Liver (tissue), 9 donors: ENCODE measurements around the gene UGT1A8. TPM values are rescaled to one million over a fixed set of nuclear protein-coding genes. Genes with fewer than 3 reads are reported as not detected.

Source experiments
- DNase-seq: peaks from one replicate; pipeline ENCODE4 v3.0.0-alpha.2; 2017; ENCODE audit warnings: low spot score
- H3K27ac ChIP-seq, 2 donors: one replicate each; pipeline ENCODE4 v1.7.0; 2013; ENCODE audit warnings: inconsistent platforms in 2 of 2, low read length in 2 of 2, control low read depth in 1 of 2, low read depth in 1 of 2, mild to moderate bottlenecking in 1 of 2
- H3K27me3 ChIP-seq, 4 donors: one replicate each; pipeline versions ENCODE4 v1.6.1 to v1.7.0; 2013; ENCODE audit warnings: low read length in 3 of 4, inconsistent platforms in 1 of 4, mild to moderate bottlenecking in 1 of 4, moderate library complexity in 1 of 4; ENCODE audit not compliant: control insufficient read depth in 4 of 4, insufficient read depth in 4 of 4
- H3K36me3 ChIP-seq, 4 donors: one replicate each; pipeline versions ENCODE4 v1.6.1 to v1.7.0; 2013; ENCODE audit warnings: low read length in 3 of 4, mild to moderate bottlenecking in 3 of 4, low read depth in 1 of 4, moderate library complexity in 1 of 4; ENCODE audit not compliant: control insufficient read depth in 4 of 4, insufficient read depth in 3 of 4
- H3K4me1 ChIP-seq, 4 donors: one replicate each; pipeline versions ENCODE4 v1.6.1 to v1.7.0; 2013; ENCODE audit warnings: low read length in 3 of 4, mild to moderate bottlenecking in 3 of 4, moderate library complexity in 1 of 4; ENCODE audit not compliant: control insufficient read depth in 4 of 4, insufficient read depth in 4 of 4
- H3K4me3 ChIP-seq, 3 donors: one replicate each; pipeline versions ENCODE4 v1.6.1 to v1.7.0; 2013; ENCODE audit warnings: low read length in 3 of 3, control low read depth in 1 of 3, low read depth in 1 of 3, mild to moderate bottlenecking in 1 of 3
- H3K9ac ChIP-seq, 2 donors: one replicate each; pipeline ENCODE4 v1.7.0; 2013; ENCODE audit warnings: low read length in 2 of 2, mild to moderate bottlenecking in 2 of 2, moderate library complexity in 2 of 2, control low read depth in 1 of 2, low read depth in 1 of 2
- H3K9me3 ChIP-seq, 4 donors: one replicate each; pipeline versions ENCODE4 v1.6.1 to v1.7.0; 2013; ENCODE audit warnings: low read length in 3 of 4; ENCODE audit not compliant: control insufficient read depth in 4 of 4
- CTCF ChIP-seq: fragments of 150-350 bp; IDR thresholded peaks from 2 replicates; pipeline ENCODE4 v1.5.1; 2017; ENCODE audit warnings: improper control_type of control experiment, low read depth, low read length; ENCODE audit not compliant: missing input control
- EGR1 ChIP-seq, 2 donors: IDR thresholded peaks; 2 replicates each; pipeline ENCODE4 v1.6.1; 2016 to 2018; ENCODE audit warnings: antibody characterized with exemption in 2 of 2, low read depth in 2 of 2
- FOXA2 ChIP-seq: IDR thresholded peaks from 2 replicates; pipeline ENCODE4 v1.6.1; 2016; ENCODE audit warnings: antibody characterized with exemption
- GABPA ChIP-seq, 2 donors: IDR thresholded peaks in 1 of 2; conservative IDR thresholded peaks in 1 of 2; 2 replicates each; pipeline ENCODE4 v1.6.1; 2016; ENCODE audit warnings: antibody characterized with exemption in 2 of 2, mild to moderate bottlenecking in 1 of 2, moderate library complexity in 1 of 2
- HNF4A ChIP-seq, 2 donors: conservative IDR thresholded peaks; 2 replicates each; pipeline ENCODE4 v1.6.1; 2016; ENCODE audit warnings: antibody characterized with exemption in 2 of 2, mild to moderate bottlenecking in 2 of 2
- HNF4G ChIP-seq: IDR thresholded peaks from 2 replicates; pipeline ENCODE4 v1.6.1; 2016; ENCODE audit warnings: antibody characterized with exemption
- JUND ChIP-seq, 2 donors: IDR thresholded peaks; 2 replicates each; pipeline ENCODE4 v1.6.1; 2016; ENCODE audit warnings: antibody characterized with exemption in 2 of 2
- MAX ChIP-seq: IDR thresholded peaks from 2 replicates; pipeline ENCODE4 v1.6.1; 2016; ENCODE audit warnings: antibody characterized with exemption
- NR2F2 ChIP-seq: IDR thresholded peaks from 2 replicates; pipeline ENCODE4 v1.6.1; 2016; ENCODE audit warnings: antibody characterized with exemption
- RAD21 ChIP-seq, 2 donors: IDR thresholded peaks; 2 replicates each; pipeline ENCODE4 v1.6.1; 2016; ENCODE audit warnings: antibody characterized with exemption in 2 of 2, mild to moderate bottlenecking in 2 of 2
- SP1 ChIP-seq: IDR thresholded peaks from 2 replicates; pipeline ENCODE4 v1.6.1; 2018; ENCODE audit warnings: antibody characterized with exemption, mild to moderate bottlenecking
- TAF1 ChIP-seq: conservative IDR thresholded peaks from 2 replicates; pipeline ENCODE4 v1.6.1; 2016; ENCODE audit warnings: antibody characterized with exemption, mild to moderate bottlenecking
- YY1 ChIP-seq: IDR thresholded peaks from 2 replicates; pipeline ENCODE4 v1.6.1; 2016; ENCODE audit warnings: antibody characterized with exemption, mild to moderate bottlenecking
- WGBS: extraction: QIAGEN DNeasy Blood & Tissue Kit; methylation state at CpG from one replicate; pipeline ENCODE4 v1.1.7; 2013; 5-methylcytosine and 5-hydroxymethylcytosine counted together
- polyA plus RNA-seq, 2 donors: library from polyadenylated mRNA; stranded (reverse) in 1 of 2; unstranded in 1 of 2; fragments of 200-250 nt in 1 of 2; fragments of >200 nt in 1 of 2; fragmentation: Nextera tagmentation in 1 of 2; extraction: Ambion mirVana in 1 of 2; gene quantifications; one replicate each; pipeline versions ENCODE4 v1.2.1 to v1.2.3, GENCODE V29; 2013 to 2015
- total RNA-seq, 2 donors: library from RNA; depleted of rRNA; stranded (reverse); fragments of >200 nt; gene quantifications; one replicate each; pipeline ENCODE4 v1.2.3, GENCODE V29; 2014
- TF ChIP-seq, protein P1 (sequence below): IDR thresholded peaks from 2 replicates; pipeline ENCODE4 v1.6.1; 2016; ENCODE audit warnings: antibody characterized with exemption, mild to moderate bottlenecking
- donor health status: healthy.
- donor health status: healthy.
- donor health status: healthy.
- donor health status: healthy.
- donor health status: healthy.

UGT1A8 gene
- total and polyA plus RNA-seq, 4 donors: 0.17 to 0.51 (median 0.48) TPM; not detected in 1

DNA sequence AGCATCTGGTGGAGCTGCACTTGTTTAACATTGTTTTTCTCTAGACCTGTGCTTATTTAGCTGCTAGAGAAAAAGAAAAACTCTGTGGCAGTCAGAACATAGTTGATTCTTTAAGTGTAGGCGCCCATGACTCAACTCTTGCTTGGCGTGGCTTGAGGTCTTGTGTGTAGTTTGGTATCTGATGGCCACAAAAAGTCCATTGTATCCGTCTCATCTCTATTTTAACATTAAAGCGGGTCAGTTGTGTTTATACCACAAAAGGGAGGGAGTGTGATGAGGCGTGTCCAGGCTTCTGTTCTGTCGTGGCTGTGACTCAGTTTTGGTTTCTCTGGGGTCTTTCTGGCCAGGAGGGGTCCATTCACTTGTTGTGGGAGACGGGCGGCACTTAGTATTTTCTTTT lies 24.2 kb upstream of the UGT1A8 start:
- WGBS: 88% methylated on average over 8 of the region's 8 CpGs
- TF ChIP-seq RAD21 (IDR thresholded peaks at IDR 0.05) (no peak), NR2F2 (no peak), HNF4G (no peak)
- Histone ChIP-seq H3K36me3 (no peaks in the 10 kb centered on the region), H3K9me3 (no peaks in the 10 kb centered on the region), H3K9ac (no peak overlapping the region), H3K27me3 (no peaks in the 10 kb centered on the region), H3K4me1 (peaks cover 0 to under 1% (median 0%) of the 10 kb centered on the region in 4 donors), H3K27ac (no peak overlapping the region), H3K4me3 (no peak overlapping the region)
- DNase-seq: no peak

DNA sequence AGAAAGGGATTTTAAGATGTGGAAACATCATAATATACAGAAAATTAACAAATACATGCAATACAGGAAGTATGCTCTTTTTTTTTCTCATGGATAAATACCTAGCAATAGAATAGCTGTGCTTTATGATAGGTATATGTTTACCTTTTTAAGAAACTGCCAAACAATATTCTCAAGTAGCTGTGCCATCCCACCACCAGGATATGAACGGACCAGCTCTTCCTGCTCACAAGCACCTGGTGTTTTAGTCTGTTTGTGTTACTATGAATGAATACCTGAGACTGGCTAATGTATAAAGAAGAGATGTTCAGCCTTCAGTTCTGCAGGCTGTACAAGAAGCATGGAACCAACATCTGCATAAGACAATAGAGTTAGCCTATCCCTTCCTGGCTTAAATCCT lies 19.9 kb upstream of the UGT1A8 start:
- 74% methylated on average over 1 of the region's 1 CpG for WGBS
- no peak for TF ChIP-seq CTCF
- TF ChIP-seq YY1: no peak
- TF ChIP-seq JUND (IDR thresholded peaks at IDR 0.05): no peak
- TF ChIP-seq NR2F2: no peak
- TF ChIP-seq, protein P1, sequence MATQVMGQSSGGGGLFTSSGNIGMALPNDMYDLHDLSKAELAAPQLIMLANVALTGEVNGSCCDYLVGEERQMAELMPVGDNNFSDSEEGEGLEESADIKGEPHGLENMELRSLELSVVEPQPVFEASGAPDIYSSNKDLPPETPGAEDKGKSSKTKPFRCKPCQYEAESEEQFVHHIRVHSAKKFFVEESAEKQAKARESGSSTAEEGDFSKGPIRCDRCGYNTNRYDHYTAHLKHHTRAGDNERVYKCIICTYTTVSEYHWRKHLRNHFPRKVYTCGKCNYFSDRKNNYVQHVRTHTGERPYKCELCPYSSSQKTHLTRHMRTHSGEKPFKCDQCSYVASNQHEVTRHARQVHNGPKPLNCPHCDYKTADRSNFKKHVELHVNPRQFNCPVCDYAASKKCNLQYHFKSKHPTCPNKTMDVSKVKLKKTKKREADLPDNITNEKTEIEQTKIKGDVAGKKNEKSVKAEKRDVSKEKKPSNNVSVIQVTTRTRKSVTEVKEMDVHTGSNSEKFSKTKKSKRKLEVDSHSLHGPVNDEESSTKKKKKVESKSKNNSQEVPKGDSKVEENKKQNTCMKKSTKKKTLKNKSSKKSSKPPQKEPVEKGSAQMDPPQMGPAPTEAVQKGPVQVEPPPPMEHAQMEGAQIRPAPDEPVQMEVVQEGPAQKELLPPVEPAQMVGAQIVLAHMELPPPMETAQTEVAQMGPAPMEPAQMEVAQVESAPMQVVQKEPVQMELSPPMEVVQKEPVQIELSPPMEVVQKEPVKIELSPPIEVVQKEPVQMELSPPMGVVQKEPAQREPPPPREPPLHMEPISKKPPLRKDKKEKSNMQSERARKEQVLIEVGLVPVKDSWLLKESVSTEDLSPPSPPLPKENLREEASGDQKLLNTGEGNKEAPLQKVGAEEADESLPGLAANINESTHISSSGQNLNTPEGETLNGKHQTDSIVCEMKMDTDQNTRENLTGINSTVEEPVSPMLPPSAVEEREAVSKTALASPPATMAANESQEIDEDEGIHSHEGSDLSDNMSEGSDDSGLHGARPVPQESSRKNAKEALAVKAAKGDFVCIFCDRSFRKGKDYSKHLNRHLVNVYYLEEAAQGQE: no peak
- no peak for TF ChIP-seq TAF1
- no peak for TF ChIP-seq GABPA (IDR thresholded peaks at IDR 0.05 in 1 of 2, conservative IDR thresholded peaks at IDR 0.05 in 1 of 2)
- TF ChIP-seq SP1: no peak
- TF ChIP-seq MAX: no peak
- no peak for TF ChIP-seq EGR1 (IDR thresholded peaks at IDR 0.05; ENCODE audit: low read depth in 2 of 2)
- no peak for TF ChIP-seq HNF4A (conservative IDR thresholded peaks at IDR 0.05)
- TF ChIP-seq HNF4G: no peak
- peaks cover 0 to 7% (median 3%) of the 10 kb centered on the region in 4 donors for H3K4me1 ChIP-seq
- H3K4me3 ChIP-seq: no peak overlapping the region
- H3K9ac ChIP-seq: no peak overlapping the region
- no peak for DNase-seq
- H3K27me3 ChIP-seq: no peaks in the 10 kb centered on the region
- H3K9me3 ChIP-seq: no peaks in the 10 kb centered on the region
- H3K27ac ChIP-seq: no peak overlapping the region
- no peaks in the 10 kb centered on the region for H3K36me3 ChIP-seq

GRCh38 chr2:233598952-233599351 lies 18.5 kb upstream of the UGT1A8 start:
- no peak for DNase-seq
- no peaks in the 10 kb centered on the region for H3K36me3 ChIP-seq
- H3K4me1 ChIP-seq: peaks cover 0 to 15% (median 11%) of the 10 kb centered on the region in 4 donors
- H3K27me3 ChIP-seq: no peaks in the 10 kb centered on the region
- H3K27ac ChIP-seq: no peak overlapping the region
- WGBS: 91% methylated on average over 3 of the region's 3 CpGs
- TF ChIP-seq RAD21 (IDR thresholded peaks at IDR 0.05): no peak
- TF ChIP-seq, protein P1: no peak
- TF ChIP-seq HNF4G: no peak
- TF ChIP-seq FOXA2: no peak
- TF ChIP-seq YY1: no peak
- no peak for TF ChIP-seq SP1
- no peak for TF ChIP-seq JUND (IDR thresholded peaks at IDR 0.05)
- no peak overlapping the region for H3K9ac ChIP-seq
- H3K9me3 ChIP-seq: no peaks in the 10 kb centered on the region
- no peak overlapping the region for H3K4me3 ChIP-seq
